PC-3 (cell line): ENCODE data around the gene DGKE. TPM values are rescaled to one million over a fixed set of nuclear protein-coding genes. Genes with fewer than 3 reads are reported as not detected.

Experiments
- ATAC-seq: fragments of 200-7000 bp; cut with Tn5 transposase; 2 replicates; pipeline ENCODE4 v1.9.1; 2020; ENCODE audit warnings: mild to moderate bottlenecking, moderate library complexity
- BruUV-seq: library from RNA; stranded (reverse); fragments of 400-500 nt; replicated peaks from 2 replicates; lab custom pipeline; 2021; lab: Mats Ljungman, UMichigan
- CTCF ChIA-PET: fragments of 300-600 bp; sonication (Branson Sonifier 250); formaldehyde crosslinking; loops from one replicate; lab custom pipeline; 2022; ENCODE audit warnings: antibody characterized with exemption; lab: Charles Lee
- POLR2A ChIA-PET: fragments of 300-600 bp; sonication (Branson Sonifier 250); formaldehyde crosslinking; loops from one replicate; lab custom pipeline; 2022; ENCODE audit warnings: antibody characterized with exemption; ENCODE audit not compliant: unreplicated experiment; lab: Charles Lee
- DNase-seq: peaks from one replicate; pipeline ENCODE4 v3.0.0-alpha.2; 2015
- H2AFZ ChIP-seq: fragments of 300-600 bp; sonication (generic); 2 replicates; pipeline ENCODE4 v1.6.0; 2016; ENCODE audit warnings: antibody characterized with exemption, low read length
- H3F3A ChIP-seq: fragments of 300-600 bp; sonication (generic); one replicate; pipeline ENCODE4 v1.6.0; 2017; ENCODE audit warnings: antibody characterized with exemption, low read length, control low read depth, mild to moderate bottlenecking; ENCODE audit not compliant: unreplicated experiment
- H3K27ac ChIP-seq: fragments of 300-600 bp; sonication (generic); 2 replicates; pipeline ENCODE4 v1.5.1; 2016; ENCODE audit warnings: mild to moderate bottlenecking, low read length
- H3K27me3 ChIP-seq: fragments of 300-600 bp; sonication (generic); 2 replicates; pipeline ENCODE4 v1.6.1; 2016; ENCODE audit warnings: low read length, mixed read lengths
- H3K36me3 ChIP-seq: fragments of 300-600 bp; sonication (generic); 2 replicates; pipeline ENCODE4 v1.6.1; 2016; ENCODE audit warnings: low read depth, mixed run types, low read length, mixed read lengths
- H3K4me1 ChIP-seq: fragments of 300-600 bp; sonication (generic); 2 replicates; pipeline ENCODE4 v1.5.1; 2016; ENCODE audit warnings: low read length; ENCODE audit not compliant: insufficient read depth
- H3K4me2 ChIP-seq: fragments of 300-600 bp; sonication (generic); 2 replicates; pipeline ENCODE4 v1.6.0; 2016; ENCODE audit warnings: low read length
- H3K4me3 ChIP-seq: fragments of 300-600 bp; sonication (generic); 2 replicates; pipeline ENCODE4 v1.5.1; 2016; ENCODE audit warnings: mild to moderate bottlenecking, low read length, mixed read lengths
- H3K79me2 ChIP-seq: fragments of 300-600 bp; sonication (generic); 2 replicates; pipeline ENCODE4 v1.6.1; 2017; ENCODE audit warnings: low read length, mixed read lengths
- H3K9ac ChIP-seq: fragments of 300-600 bp; sonication (generic); 2 replicates; pipeline ENCODE4 v1.6.0; 2016; ENCODE audit warnings: mild to moderate bottlenecking, low read length
- H3K9me2 ChIP-seq: fragments of 300-600 bp; sonication (generic); replicated peaks from 2 replicates; pipeline ENCODE4 v1.6.1; 2016; ENCODE audit warnings: mixed run types, low read length, mixed read lengths
- H3K9me3 ChIP-seq: fragments of 300-600 bp; sonication (generic); 2 replicates; pipeline ENCODE4 v1.6.1; 2016; ENCODE audit warnings: low read length, mixed read lengths
- H4K20me1 ChIP-seq: fragments of 300-600 bp; sonication (generic); 2 replicates; pipeline ENCODE4 v1.6.1; 2016; ENCODE audit warnings: low read length, mixed read lengths
- EZH2 ChIP-seq: fragments of 300-600 bp; sonication (generic); IDR thresholded peaks from one replicate; pipeline ENCODE4 v1.6.1; 2017; ENCODE audit warnings: antibody characterized with exemption, mild to moderate bottlenecking, low read length; ENCODE audit not compliant: unreplicated experiment
- EZH2phosphoT487 ChIP-seq: fragments of 300-600 bp; sonication (generic); IDR thresholded peaks from 2 replicates; pipeline ENCODE4 v1.6.1; 2018; ENCODE audit warnings: mild to moderate bottlenecking, antibody characterized with exemption, low read length, borderline replicate concordance
- intact Hi-C: fragments of 100-400 bp; cut with micrococcal nuclease; formaldehyde crosslinking; loops from 2 replicates; pipeline ENCODE4 v1.9.0; 2023
- total RNA-seq: library from RNA; depleted of rRNA; stranded (reverse); fragments of >200 nt; gene quantifications from 2 replicates; pipeline ENCODE4 v1.2.3, GENCODE V29; 2014
- TF ChIP-seq, protein P1 (sequence below): fragments of 300-600 bp; sonication (generic); conservative IDR thresholded peaks from 2 replicates; pipeline ENCODE4 v1.5.1; 2017; ENCODE audit warnings: antibody characterized with exemption, low read depth, mild to moderate bottlenecking, low read length

DGKE gene
- total RNA-seq, 1 experiment from 2014 or later, result 8.4 TPM

GRCh38 chr17:56899403-56899802 lies 65.5 kb downstream of the DGKE start:
- DNase-seq, result no peak
- intact Hi-C loops, result no loop called here
- TF ChIP-seq EZH2 (no peak), EZH2phosphoT487 (no peak)
- TF ChIP-seq, protein P1, sequence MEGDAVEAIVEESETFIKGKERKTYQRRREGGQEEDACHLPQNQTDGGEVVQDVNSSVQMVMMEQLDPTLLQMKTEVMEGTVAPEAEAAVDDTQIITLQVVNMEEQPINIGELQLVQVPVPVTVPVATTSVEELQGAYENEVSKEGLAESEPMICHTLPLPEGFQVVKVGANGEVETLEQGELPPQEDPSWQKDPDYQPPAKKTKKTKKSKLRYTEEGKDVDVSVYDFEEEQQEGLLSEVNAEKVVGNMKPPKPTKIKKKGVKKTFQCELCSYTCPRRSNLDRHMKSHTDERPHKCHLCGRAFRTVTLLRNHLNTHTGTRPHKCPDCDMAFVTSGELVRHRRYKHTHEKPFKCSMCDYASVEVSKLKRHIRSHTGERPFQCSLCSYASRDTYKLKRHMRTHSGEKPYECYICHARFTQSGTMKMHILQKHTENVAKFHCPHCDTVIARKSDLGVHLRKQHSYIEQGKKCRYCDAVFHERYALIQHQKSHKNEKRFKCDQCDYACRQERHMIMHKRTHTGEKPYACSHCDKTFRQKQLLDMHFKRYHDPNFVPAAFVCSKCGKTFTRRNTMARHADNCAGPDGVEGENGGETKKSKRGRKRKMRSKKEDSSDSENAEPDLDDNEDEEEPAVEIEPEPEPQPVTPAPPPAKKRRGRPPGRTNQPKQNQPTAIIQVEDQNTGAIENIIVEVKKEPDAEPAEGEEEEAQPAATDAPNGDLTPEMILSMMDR, result no peak

GRCh38 chr17:56902348-56902747 lies 68.4 kb downstream of the DGKE start:
- CTCF ChIA-PET, result no interaction called here
- Histone ChIP-seq H3K4me2 (peak overlapping the region; percentile 39), H3K4me1 (peaks cover 22% of the 10 kb centered on the region), H3K36me3 (peaks cover 85% of the 10 kb centered on the region), H3K9ac (no peak overlapping the region), H3K27ac (peak overlapping the region; percentile 35), H2AFZ (no peak overlapping the region), H3K9me3 (no peaks in the 10 kb centered on the region), H3K9me2 (no peaks in the 10 kb centered on the region), H3F3A (no peaks in the 10 kb centered on the region), H3K4me3 (no peak overlapping the region), H3K27me3 (no peaks in the 10 kb centered on the region), H4K20me1 (no peaks in the 10 kb centered on the region), H3K79me2 (peaks cover 32% of the 10 kb centered on the region)
- POLR2A ChIA-PET, result no interaction called here
- peak; percentile 94 for DNase-seq
- intact Hi-C loops, result loop anchor here (5.0 kb wide), 1 partner anchor 40 kb away; no protein-coding TSS in a partner anchor
- TF ChIP-seq EZH2phosphoT487 (no peak), EZH2 (no peak)
- TF ChIP-seq, protein P1, result no peak
- no TSS peak for BruUV-seq
- ATAC-seq, result peak; percentile 93

More at GRCh38 chr17:56899403-56899802, 65.5 kb downstream of the DGKE start:
- no peaks in the 10 kb centered on the region for H3K9me2 ChIP-seq
- no peak overlapping the region for H2AFZ ChIP-seq
- no peaks in the 10 kb centered on the region for H3K27me3 ChIP-seq
- H4K20me1 ChIP-seq, result no peaks in the 10 kb centered on the region
- peaks cover 90% of the 10 kb centered on the region for H3K36me3 ChIP-seq
- peaks cover 27% of the 10 kb centered on the region for H3K4me1 ChIP-seq
- TSS peak; percentile 2 for BruUV-seq
- no peak for ATAC-seq
- no peak overlapping the region for H3K27ac ChIP-seq
- ChIA-PET CTCF (no interaction called here), POLR2A (interaction anchor here (0.6 kb wide), 1 partner anchor 110 kb away, joined by 3 read pairs; no protein-coding TSS in a partner anchor)
- H3K4me3 ChIP-seq, result no peak overlapping the region
- no peak overlapping the region for H3K9ac ChIP-seq
- no peak overlapping the region for H3K4me2 ChIP-seq
- H3K9me3 ChIP-seq, result no peaks in the 10 kb centered on the region
- peaks cover 16% of the 10 kb centered on the region; the same call in 1 of the 2 replicates for H3K79me2 ChIP-seq
- H3F3A ChIP-seq, result no peaks in the 10 kb centered on the region

- Histone ChIP-seq H3K79me2 (peaks cover 44% of the 10 kb centered on the region), H3K9me2 (no peaks in the 10 kb centered on the region), H2AFZ (no peak overlapping the region), H4K20me1 (peaks cover 2% of the 10 kb centered on the region; the same call in 1 of the 2 replicates), H3K4me3 (no peak overlapping the region), H3F3A (no peaks in the 10 kb centered on the region), H3K9me3 (no peaks in the 10 kb centered on the region), H3K4me1 (peaks cover 23% of the 10 kb centered on the region), H3K4me2 (no peak overlapping the region), H3K27me3 (no peaks in the 10 kb centered on the region), H3K9ac (no peak overlapping the region), H3K36me3 (peaks cover 84% of the 10 kb centered on the region), H3K27ac (no peak overlapping the region)
- POLR2A ChIA-PET, result interaction anchor here (0.5 kb wide), 1 partner anchor 10 kb away, joined by 5 read pairs; the partner anchor contains the start of gene TRIM25
- intact Hi-C loops, result loop anchor here (5.0 kb wide), 1 partner anchor 39 kb away; no protein-coding TSS in a partner anchor
- no peak for DNase-seq
- no peak for ATAC-seq
- TF ChIP-seq, protein P1, result no peak
- TF ChIP-seq EZH2phosphoT487, result no peak
- TF ChIP-seq EZH2, result no peak
- CTCF ChIA-PET, result no interaction called here
- no TSS peak for BruUV-seq
Observed at GRCh38 chr17:56903560-56903959, 69.6 kb downstream of the DGKE start.
